CD4-positive, alpha-beta T cell treated with Interleukin-15 for 1 hour (primary cell): Measurements from ENCODE around the gene LRCH1.

ENCODE experiments used
- DNase-seq: peaks from one replicate; pipeline ENCODE4 v3.0.0-alpha.2; 2020

The LRCH1 gene

GRCh38 chr13:46618694-46619254, 65.8 kb downstream of the LRCH1 start:
- no peak for DNase-seq

- no peak for DNase-seq
Observed at GRCh38 chr13:46620029-46620428, 67.1 kb downstream of the LRCH1 start.

- no peak for DNase-seq
Observed at GRCh38 chr13:46620471-46620870, 67.5 kb downstream of the LRCH1 start.

GRCh38 chr13:46621133-46621532, 68.2 kb downstream of the LRCH1 start:
- DNase-seq, result no peak

GRCh38 chr13:46621792-46622629, 69.0 kb downstream of the LRCH1 start:
- DNase-seq, result no peak

- DNase-seq, result no peak
Observed at GRCh38 chr13:46622630-46623256, 69.8 kb downstream of the LRCH1 start.

- DNase-seq, result no peak
Observed at GRCh38 chr13:46624353-46624752, 71.4 kb downstream of the LRCH1 start.

- no peak for DNase-seq
Observed at GRCh38 chr13:46624821-46625220, 71.9 kb downstream of the LRCH1 start.

GRCh38 chr13:46627462-46627861, 74.5 kb downstream of the LRCH1 start:
- DNase-seq, result no peak

- no peak for DNase-seq
Observed at GRCh38 chr13:46628622-46629365, 75.8 kb downstream of the LRCH1 start.

- DNase-seq, result no peak
Observed at GRCh38 chr13:46629811-46630413, 76.9 kb downstream of the LRCH1 start.

- DNase-seq, result no peak
Observed at GRCh38 chr13:46630431-46631178, 77.6 kb downstream of the LRCH1 start.

- no peak for DNase-seq
Observed at GRCh38 chr13:46631179-46631542, 78.2 kb downstream of the LRCH1 start.

- no peak for DNase-seq
Observed at GRCh38 chr13:46632176-46632575, 79.2 kb downstream of the LRCH1 start.

GRCh38 chr13:46633416-46633815, 80.4 kb downstream of the LRCH1 start:
- DNase-seq, result no peak

- DNase-seq, result no peak
Observed at GRCh38 chr13:46636451-46636850, 83.5 kb downstream of the LRCH1 start.

GRCh38 chr13:46637213-46637612, 84.2 kb downstream of the LRCH1 start:
- DNase-seq, result no peak

GRCh38 chr13:46638262-46638661, 85.3 kb downstream of the LRCH1 start:
- no peak for DNase-seq

- no peak for DNase-seq
Observed at GRCh38 chr13:46639033-46639981, 86.3 kb downstream of the LRCH1 start.

- peak; percentile 39 for DNase-seq
Observed at GRCh38 chr13:46640843-46641242, 87.9 kb downstream of the LRCH1 start.
